SU-DHL-6 (cell line): Measurements from ENCODE around the gene PAK1IP1.
"Not testable (repeated sequence)": the region's sequence is repeated elsewhere in the genome, so short reads cannot be mapped to it uniquely, and the experiment has no call there.

Experiments
- CTCF ChIP-seq: fragments of 200-600 bp; sonication (generic); IDR thresholded peaks from one replicate; pipeline ENCODE4 v1.5.1; 2017; ENCODE audit warnings: antibody characterized with exemption, mild to moderate bottlenecking, low read length, moderate library complexity; ENCODE audit not compliant: insufficient read depth, poor library complexity, severe bottlenecking
- EZH2phosphoT487 ChIP-seq: fragments of 200-600 bp; sonication (generic), shearing (Covaris generic); conservative IDR thresholded peaks from 2 replicates; pipeline ENCODE4 v1.6.1; 2018; ENCODE audit warnings: mild to moderate bottlenecking, antibody characterized with exemption, low read length, moderate library complexity, mixed read lengths

GRCh38 chr6:10660431-10661191, 34.2 kb upstream of the PAK1IP1 start:
- TF ChIP-seq EZH2phosphoT487, CTCF: not testable (repeated sequence)
